ENCODE data around the gene ASB11. TPM values are rescaled to one million over a fixed set of nuclear protein-coding genes. Genes with fewer than 3 reads are reported as not detected.

The ASB11 gene
- total RNA-seq, 2 experiments from 2014 or later: not detected

GRCh38 chrX:15235001-15235400, 80.4 kb downstream of the ASB11 start:
- Mint-ChIP-seq H3K4me3 (no peak overlapping the region), H3K4me1 (no peaks in the 10 kb centered on the region), H3K27ac (no peak overlapping the region), H3K36me3 (no peaks in the 10 kb centered on the region), H3K9me3 (no peaks in the 10 kb centered on the region), H3K27me3 (no peaks in the 10 kb centered on the region)
- no peak for ATAC-seq (ENCODE audit: low read depth)
- DNase-seq: no peak
- POLR2A ChIA-PET: no interaction called here

DNA sequence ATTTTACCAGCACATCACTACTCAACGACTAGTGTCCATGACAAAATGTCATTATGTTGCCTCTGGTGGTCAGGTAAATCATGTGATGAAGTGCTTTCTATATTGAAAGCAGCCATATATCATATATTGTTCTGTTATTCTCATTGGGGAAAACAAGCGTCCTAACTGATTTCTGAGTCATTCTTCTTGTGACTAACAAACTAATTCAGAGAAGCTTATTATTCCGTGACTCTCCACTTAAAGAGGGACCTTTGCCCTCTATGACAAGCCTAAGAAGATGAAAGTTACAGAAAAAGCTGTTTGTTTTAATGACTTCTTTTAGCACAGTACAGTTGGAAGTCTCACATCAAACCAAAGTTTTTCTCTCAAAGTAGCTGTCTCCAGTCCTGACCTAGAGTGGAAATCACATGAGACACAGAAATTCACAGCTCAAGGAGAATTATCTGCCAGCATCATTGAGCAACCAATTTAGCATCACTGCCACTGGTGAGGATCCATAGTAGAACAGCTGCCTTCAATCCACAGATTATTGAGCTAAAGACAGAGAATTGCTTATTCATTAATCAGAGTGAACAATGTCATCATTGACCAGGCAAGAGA, 81.9 kb downstream of the ASB11 start:
- ATAC-seq (ENCODE audit: low read depth) (no peak), DNase-seq (no peak)
- H3K4me1 Mint-ChIP-seq: no peaks in the 10 kb centered on the region
- no peak overlapping the region for H3K27ac Mint-ChIP-seq
- POLR2A ChIA-PET: no interaction called here
- H3K4me3 Mint-ChIP-seq: no peak overlapping the region
- H3K36me3 Mint-ChIP-seq: no peaks in the 10 kb centered on the region
- no peaks in the 10 kb centered on the region for H3K9me3 Mint-ChIP-seq
- no peaks in the 10 kb centered on the region for H3K27me3 Mint-ChIP-seq

Other genes with a start within 250 kb of the ASB11 start
- under 1 TPM; 0.71 to 0.83 TPM for gene ASB9, start 45.6 kb downstream of the ASB11 start, total RNA-seq
- gene PIGA, start 19.9 kb upstream of the ASB11 start, total RNA-seq: 10 to 100 TPM; 21.6 to 22.2 TPM
- gene VEGFD, start 68.8 kb upstream of the ASB11 start, total RNA-seq: not detected
- 1 to 10 TPM; 1.4 to 2.4 TPM for gene PIR, start 177.7 kb upstream of the ASB11 start, total RNA-seq
- gene BMX, start 185.2 kb upstream of the ASB11 start, total RNA-seq: not detected

All from activated naive CD8-positive, alpha-beta T cell treated with anti-CD3 and anti-CD28 coated beads, Interleukin-2, amount 10 ng/mL, durations not matched to agents 7 days and 5 days (primary cell).